Upper lobe of left lung (tissue), 6 donors: ENCODE measurements around the gene HBQ1. TPM values are rescaled to one million over a fixed set of nuclear protein-coding genes. Genes with fewer than 3 reads are reported as not detected.
"Not testable (repeated sequence)": the region's sequence is repeated elsewhere in the genome, so short reads cannot be mapped to it uniquely, and the experiment has no call there.

Experiments used
- ATAC-seq, 2 donors: fragments of 200-7000 bp; cut with Tn5 transposase; one replicate each; pipeline ENCODE4 v1.9.1; 2022; ENCODE audit warnings: mild to moderate bottlenecking in 2 of 2, moderate library complexity in 2 of 2; ENCODE audit not compliant: low FRiP score in 2 of 2
- DNase-seq, 2 donors: peaks; one replicate each; pipeline ENCODE4 v3.0.0-alpha.2; 2019 to 2020
- H3K27ac ChIP-seq, 4 donors: fragments of 200-600 bp; sonication (generic); one replicate each; pipeline ENCODE4 v1.5.1; 2016 to 2019
- H3K27me3 ChIP-seq, 4 donors: fragments of 200-600 bp; sonication (generic); one replicate each; pipeline ENCODE4 v1.5.1; 2017 to 2019
- H3K36me3 ChIP-seq, 4 donors: fragments of 200-600 bp; sonication (generic); one replicate each; pipeline ENCODE4 v1.5.1; 2016 to 2019
- H3K4me1 ChIP-seq, 4 donors: fragments of 200-600 bp; sonication (generic); one replicate each; pipeline ENCODE4 v1.5.1; 2018 to 2019
- H3K4me3 ChIP-seq, 4 donors: fragments of 200-600 bp; sonication (generic); one replicate each; pipeline ENCODE4 v1.5.1; 2017 to 2019; ENCODE audit warnings: mild to moderate bottlenecking in 2 of 4, moderate library complexity in 1 of 4
- H3K9me3 ChIP-seq, 4 donors: fragments of 200-600 bp; sonication (generic); one replicate each; pipeline ENCODE4 v1.5.1; 2018 to 2019
- CTCF ChIP-seq, 6 experiments: fragments of 450-650 bp in 4 of 6; fragments of 200-600 bp in 2 of 6; sonication (generic) in 2 of 6; IDR thresholded peaks; one replicate each; pipeline ENCODE4 v1.5.1; 2016 to 2019; ENCODE audit warnings: antibody characterized with exemption in 6 of 6
- EP300 ChIP-seq, 4 donors: sonication (generic); formaldehyde crosslinking; IDR thresholded peaks; one replicate each; pipeline ENCODE4 v1.5.1; 2017; ENCODE audit warnings: antibody characterized with exemption in 4 of 4, control low read depth in 2 of 4
- POLR2A ChIP-seq, 4 donors: fragments of 450-650 bp; IDR thresholded peaks; one replicate each; pipeline ENCODE4 v1.5.1; 2016 to 2017; ENCODE audit warnings: antibody characterized with exemption in 4 of 4, mild to moderate bottlenecking in 2 of 4
- POLR2AphosphoS5 ChIP-seq, 2 donors: sonication (generic); formaldehyde crosslinking; IDR thresholded peaks; one replicate each; pipeline ENCODE4 v1.5.1; 2017; ENCODE audit warnings: antibody characterized with exemption in 2 of 2
- WGBS, 2 donors: methylation state at CpG; one replicate each; pipeline ENCODE4 v1.1.5; 2017 to 2018; 5-methylcytosine and 5-hydroxymethylcytosine counted together
- small RNA-seq, 4 donors: library from RNA; depleted of rRNA; stranded (forward); fragments of <200 nt; gene quantifications; one replicate each; pipeline ENCODE3, GENCODE V24; 2016
- total RNA-seq, 6 donors: library from RNA; depleted of rRNA in 4 of 6; stranded (reverse); fragments of >200 nt in 4 of 6; gene quantifications; one replicate each; pipeline versions ENCODE4 v1.1.0 to v1.2.1, GENCODE V29; 2016 to 2021
- donor health status: DM: no; HTN: no; CAD: no; lungs with moderate emphysema.
- donor health status: DM: no; HTN: yes; CAD: no; lungs with severe emphysema.

Gene HBQ1
- total RNA-seq, 6 donors from 2014 or later = not detected

- H3K9me3 ChIP-seq = no peaks in the 10 kb centered on the region
- no peak for TF ChIP-seq EP300 (IDR thresholded peaks at IDR 0.05)
- TF ChIP-seq CTCF (IDR thresholded peaks at IDR 0.05) = no peak
- no peak for TF ChIP-seq POLR2AphosphoS5 (IDR thresholded peaks at IDR 0.05)
- TF ChIP-seq POLR2A (IDR thresholded peaks at IDR 0.05) = no peak
- DNase-seq = no peak
- peaks cover 17 to 28% (median 21%) of the 10 kb centered on the region in 4 donors for H3K4me1 ChIP-seq
- 80 to 84% methylated on average over 22 of the region's 22 CpGs for WGBS, 2 donors
- H3K36me3 ChIP-seq = peaks cover 0 to 29% (median 20%) of the 10 kb centered on the region in 4 donors
- H3K27me3 ChIP-seq = no peaks in the 10 kb centered on the region
- H3K4me3 ChIP-seq = peak overlapping the region in 3 of 4 donors; percentile 70 to 82 (median 71)
- ATAC-seq = no peak
- H3K27ac ChIP-seq = peak overlapping the region; percentile 95 to 98 (median 96)
Measured at GRCh38 chr16:229731-230281, 49.5 kb downstream of the HBQ1 start.

GRCh38 chr16:230351-230750 lies 50.1 kb downstream of the HBQ1 start:
- not testable (repeated sequence) for H3K4me3 ChIP-seq, H3K27ac ChIP-seq, ATAC-seq, H3K9me3 ChIP-seq, H3K27me3 ChIP-seq, DNase-seq
- Histone ChIP-seq H3K4me1 (peaks cover 17 to 31% (median 21%) of the 10 kb centered on the region in 4 donors), H3K36me3 (peaks cover 0 to 25% (median 16%) of the 10 kb centered on the region in 4 donors)
- WGBS, 2 donors = 95% methylated on average over 18 of the region's 18 CpGs

Small RNAs within 50 kb of the gene (small RNA-seq; reads per million reads assigned to genes)
- 0 reads per million in 4 donors for gene RF00019

Other genes with a start within 250 kb of the HBQ1 start
- 10 to 100 TPM in 2 of 6 donors, 1 to 10 TPM in 4; 4.2 to 15.7 (median 6.6) TPM for gene POLR3K, start 126.9 kb upstream of the HBQ1 start, total RNA-seq
- gene SNRNP25, start 126.6 kb upstream of the HBQ1 start, total RNA-seq = 10 to 100 TPM in 5 of 6 donors, 1 to 10 TPM in 1; 6.9 to 26.2 (median 16.0) TPM
- gene RHBDF1, start 107.8 kb upstream of the HBQ1 start, total RNA-seq = 100 to 1,000 TPM in 1 of 6 donors, 10 to 100 TPM in 5; 24.4 to 110 (median 46.3) TPM
- gene MPG, start 102.2 kb upstream of the HBQ1 start, total RNA-seq = 10 to 100 TPM; 52.6 to 99.0 (median 71.7) TPM
- 10 to 100 TPM; 22.6 to 70.2 (median 29.7) TPM for gene NPRL3, start 41.8 kb upstream of the HBQ1 start, total RNA-seq
- gene HBZ, start 27.8 kb upstream of the HBQ1 start, total RNA-seq = 1 to 10 TPM in 2 of 6 donors, not detected in 4; 1.1 to 1.2 TPM
- gene HBM, start 14.5 kb upstream of the HBQ1 start, total RNA-seq = 1 to 10 TPM in 1 of 6 donors, not detected in 5; 1.7 TPM
- 1,000 to 10,000 TPM in 1 of 6 donors, 100 to 1,000 TPM in 3, 10 to 100 TPM in 2; 40.1 to 1,032 (median 301) TPM for gene HBA2, start 7.6 kb upstream of the HBQ1 start, total RNA-seq
- 100 to 1,000 TPM in 3 of 6 donors, 10 to 100 TPM in 2, not detected in 1; 52.7 to 591 (median 286) TPM for gene HBA1, start 3.8 kb upstream of the HBQ1 start, total RNA-seq
- gene LUC7L, start 49.0 kb downstream of the HBQ1 start, total RNA-seq = 100 to 1,000 TPM in 3 of 6 donors, 10 to 100 TPM in 3; 57.9 to 394 (median 108) TPM
- 10 to 100 TPM; 55.4 to 92.7 (median 66.0) TPM for gene FAM234A, start 54.4 kb downstream of the HBQ1 start, total RNA-seq
- 10 to 100 TPM in 2 of 6 donors, 1 to 10 TPM in 4; 1.9 to 16.8 (median 5.5) TPM for gene RGS11, start 95.5 kb downstream of the HBQ1 start, total RNA-seq
- gene ARHGDIG, start 100.1 kb downstream of the HBQ1 start, total RNA-seq = under 1 TPM in 1 of 6 donors, not detected in 5; 0.91 TPM
- under 1 TPM in 2 of 6 donors, not detected in 4; 0.52 to 0.64 TPM for gene PDIA2, start 102.7 kb downstream of the HBQ1 start, total RNA-seq
- 10 to 100 TPM; 26.8 to 45.9 (median 31.9) TPM for gene AXIN1, start 172.3 kb downstream of the HBQ1 start, total RNA-seq
- 10 to 100 TPM; 48.8 to 83.9 (median 58.4) TPM for gene MRPL28, start 190.1 kb downstream of the HBQ1 start, total RNA-seq
- gene PGAP6, start 201.5 kb downstream of the HBQ1 start, total RNA-seq = 100 to 1,000 TPM in 3 of 6 donors, 10 to 100 TPM in 3; 27.9 to 150 (median 96.4) TPM
- gene NME4, start 216.7 kb downstream of the HBQ1 start, total RNA-seq = 10 to 100 TPM; 22.1 to 57.6 (median 41.8) TPM
- 10 to 100 TPM in 5 of 6 donors, 1 to 10 TPM in 1; 8.6 to 22.4 (median 14.6) TPM for gene DECR2, start 221.4 kb downstream of the HBQ1 start, total RNA-seq
- gene RAB11FIP3, start 245.2 kb downstream of the HBQ1 start, total RNA-seq = 10 to 100 TPM; 38.9 to 95.3 (median 43.8) TPM